HG03025 (cell line): Measurements from ENCODE around the gene TMCO1.
"Not testable (repeated sequence)": the region's sequence is repeated elsewhere in the genome, so short reads cannot be mapped to it uniquely, and the experiment has no call there.

ENCODE experiments used
- ATAC-seq: cut with Tn5 transposase; IDR thresholded peaks from one replicate; pipeline ENCODE4 v1.9.1; 2021; ENCODE audit warnings: mild to moderate bottlenecking, moderate library complexity; ENCODE audit not compliant: unreplicated experiment, low FRiP score

Gene TMCO1, protein sequence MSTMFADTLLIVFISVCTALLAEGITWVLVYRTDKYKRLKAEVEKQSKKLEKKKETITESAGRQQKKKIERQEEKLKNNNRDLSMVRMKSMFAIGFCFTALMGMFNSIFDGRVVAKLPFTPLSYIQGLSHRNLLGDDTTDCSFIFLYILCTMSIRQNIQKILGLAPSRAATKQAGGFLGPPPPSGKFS

GRCh38 chr1:165768513-165769394 is at the start of gene TMCO1:
TMCO1 (minus strand) TSS chr1:165768868; CDS start chr1:165768751, 117 bp downstream.
- ATAC-seq = peak; percentile 100

DNA sequence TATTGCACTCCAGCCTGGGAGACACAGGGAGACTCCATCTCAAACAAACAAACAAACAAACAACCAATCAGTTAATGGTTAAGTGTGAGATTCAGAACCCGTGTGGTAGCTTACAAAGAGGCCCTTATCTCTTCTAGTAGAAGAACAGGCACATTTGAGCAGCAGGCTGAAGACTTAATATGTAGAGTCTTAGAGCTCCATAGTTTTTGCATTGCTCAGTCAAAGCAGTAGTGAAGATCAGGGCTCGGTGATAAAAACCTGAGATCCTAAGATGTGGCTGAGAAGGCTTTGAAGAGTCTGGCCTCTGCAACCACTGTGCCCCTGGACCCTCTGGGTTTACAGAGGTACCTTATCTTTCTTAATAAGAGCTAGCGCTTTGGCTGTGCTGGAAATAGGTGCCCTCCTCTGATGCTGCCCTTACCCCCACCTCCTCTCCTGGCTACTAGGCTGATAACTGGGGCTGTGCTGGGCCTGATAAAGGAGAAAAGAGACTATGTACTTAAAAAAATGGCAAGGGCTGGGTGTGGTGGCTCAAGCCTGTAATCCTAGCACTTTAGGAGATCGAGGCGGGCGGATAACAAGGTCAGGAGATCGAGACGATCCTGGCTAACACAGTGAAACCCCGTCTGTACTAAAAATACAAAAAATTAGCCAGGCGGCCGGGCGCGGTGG is 48.3 kb upstream of the TMCO1 start:
- no peak for ATAC-seq

DNA sequence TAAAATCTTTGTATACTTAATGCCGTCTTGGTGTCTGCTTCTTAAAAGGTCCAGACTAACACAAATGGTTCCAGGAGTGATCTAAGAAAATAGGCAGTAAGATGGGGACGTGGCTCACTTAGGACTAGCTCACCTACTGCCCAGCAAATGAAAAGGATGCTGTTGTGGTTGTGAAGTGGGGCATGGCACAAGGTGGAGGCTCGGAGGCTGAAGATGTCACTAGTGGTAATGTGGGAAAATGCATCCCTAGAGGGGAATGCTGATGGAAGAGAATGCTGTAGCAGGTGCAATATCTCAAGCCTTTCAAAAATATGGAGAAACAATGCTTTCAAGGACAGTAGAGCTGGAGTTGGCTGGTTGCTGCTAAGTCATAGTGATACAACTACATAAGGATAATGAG is 47.5 kb upstream of the TMCO1 start:
- ATAC-seq = no peak

GRCh38 chr1:165815725-165816124 is 47.1 kb upstream of the TMCO1 start:
- ATAC-seq = no peak

- ATAC-seq = no peak
Measured at GRCh38 chr1:165807613-165808012, 38.9 kb upstream of the TMCO1 start.

DNA sequence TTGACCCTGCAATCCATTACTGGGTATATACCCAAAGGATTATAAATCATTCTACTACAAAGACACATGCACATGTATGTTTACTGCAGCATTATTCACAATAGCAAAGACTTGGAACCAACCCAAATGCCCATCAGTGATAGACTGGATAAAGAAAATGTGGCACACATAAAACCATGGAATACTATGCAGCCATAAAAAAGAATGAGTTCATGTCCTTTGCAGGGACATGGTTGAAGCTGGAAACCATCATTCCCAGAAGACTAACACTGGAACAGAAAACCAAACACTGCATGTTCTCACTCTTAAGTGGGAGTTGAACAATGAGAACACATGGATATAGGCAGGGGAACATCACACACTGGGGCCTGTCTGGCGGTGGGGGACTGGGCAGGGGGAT is 35.8 kb upstream of the TMCO1 start:
- not testable (repeated sequence) for ATAC-seq

DNA sequence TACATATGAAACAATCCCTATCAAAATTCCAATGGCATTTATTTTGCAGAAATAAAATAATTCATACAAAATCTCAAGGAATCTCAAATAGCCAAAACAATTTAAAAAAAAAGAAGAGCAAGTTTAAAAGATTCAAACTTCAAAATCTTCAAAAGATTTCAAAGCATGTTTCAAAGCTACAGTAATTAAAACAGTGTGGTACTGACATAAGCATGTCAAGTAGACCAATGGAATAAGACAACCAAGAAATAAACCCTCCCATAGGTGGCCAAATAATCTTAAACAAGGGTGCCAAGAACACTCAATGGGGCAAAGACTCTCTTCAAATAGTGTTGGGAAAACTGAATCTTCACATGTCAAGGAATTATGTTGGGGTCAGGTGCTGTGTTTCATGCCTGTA is 30.7 kb upstream of the TMCO1 start:
- ATAC-seq = no peak

DNA sequence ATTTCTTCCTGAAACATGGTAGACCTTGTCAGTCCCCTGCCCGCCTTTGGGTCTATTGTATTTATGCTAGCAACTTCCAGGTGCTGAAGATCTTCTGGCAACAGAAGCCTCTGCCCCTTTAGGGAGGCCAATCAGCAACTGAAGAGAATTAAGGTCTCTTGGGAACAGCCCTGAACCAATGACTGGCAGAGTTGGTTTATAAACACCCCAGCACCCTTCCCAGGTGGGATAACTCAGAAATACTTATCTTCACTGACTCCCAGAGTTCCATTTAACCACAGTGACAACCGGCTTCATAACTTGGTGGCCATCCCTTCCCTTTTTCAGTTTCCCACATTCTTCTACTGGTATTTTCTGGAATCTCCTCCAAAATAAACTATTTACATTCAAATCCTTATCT is 27.2 kb upstream of the TMCO1 start:
- ATAC-seq = no peak

DNA sequence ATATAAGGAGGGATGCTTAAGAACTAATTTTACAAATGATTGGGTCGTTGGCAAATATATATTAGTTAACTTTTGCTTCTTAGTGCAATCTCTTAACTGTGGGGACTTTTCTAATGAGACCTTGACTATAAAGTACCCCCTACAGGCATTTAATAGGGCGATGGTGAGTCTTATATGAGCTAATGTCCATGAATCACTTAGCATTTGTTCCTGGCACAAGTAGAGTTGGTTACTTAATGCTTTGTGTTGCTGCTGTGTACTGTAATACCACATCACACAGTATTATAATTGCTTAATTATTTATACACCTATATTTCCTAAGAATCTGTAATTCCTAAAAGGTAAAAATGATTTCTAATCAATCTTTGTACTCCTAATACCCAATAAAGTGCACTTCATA is 25.3 kb upstream of the TMCO1 start:
- no peak for ATAC-seq

DNA sequence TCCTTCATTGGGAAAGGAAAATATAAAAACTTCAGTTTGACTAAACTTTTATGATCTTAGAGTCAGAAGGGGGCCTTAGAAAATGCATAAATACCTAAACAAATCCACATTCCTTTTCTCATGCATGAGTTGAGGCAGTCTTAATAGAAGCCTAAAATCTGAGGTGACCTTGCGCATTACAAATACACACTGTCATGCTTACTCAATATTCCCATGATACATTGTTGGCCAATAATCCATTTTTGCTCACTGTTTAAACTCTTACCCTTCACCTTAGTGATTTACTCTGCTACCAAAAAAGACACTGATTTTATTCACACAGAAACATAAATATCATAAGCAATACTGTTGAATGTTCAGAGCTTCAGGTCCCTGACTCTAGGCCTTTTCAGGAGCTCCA is 19.1 kb upstream of the TMCO1 start:
- ATAC-seq = no peak

DNA sequence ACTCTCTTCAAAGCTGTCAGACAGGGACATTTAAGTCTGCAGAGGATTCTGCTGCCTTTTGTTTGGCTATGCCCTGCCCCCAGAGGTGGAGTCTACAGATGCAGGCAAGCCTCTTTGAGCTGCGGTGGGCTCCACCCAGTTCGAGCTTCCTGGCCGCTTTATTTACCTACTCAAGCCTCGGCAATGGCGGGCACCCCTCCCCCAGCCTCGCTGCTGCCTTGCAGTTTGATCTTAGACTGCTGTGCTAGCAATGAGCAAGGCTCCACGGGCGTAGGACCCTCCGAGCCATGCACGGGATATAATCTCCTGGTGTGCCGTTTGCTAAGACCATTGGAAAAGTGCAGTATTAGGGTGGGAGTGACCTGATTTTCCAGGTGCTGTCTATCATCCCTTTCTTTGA is 14.9 kb upstream of the TMCO1 start:
- not testable (repeated sequence) for ATAC-seq

DNA sequence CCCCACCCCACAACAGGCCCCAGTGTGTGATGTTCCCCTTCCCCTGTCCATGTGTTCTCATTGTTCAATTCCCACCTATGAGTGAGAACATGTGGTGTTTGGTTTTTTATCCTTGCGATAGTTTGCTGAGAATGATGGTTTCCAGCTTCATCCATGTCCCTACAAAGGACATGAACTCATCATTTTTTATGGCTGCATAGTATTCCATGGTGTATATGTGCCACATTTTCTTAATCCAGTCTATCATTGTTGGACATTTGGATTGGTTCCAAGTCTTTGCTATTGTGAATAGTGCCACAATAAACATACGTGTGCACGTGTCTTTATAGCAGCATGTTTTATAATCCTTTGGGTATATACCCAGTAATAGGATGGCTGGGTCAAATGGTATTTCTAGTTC is 9.5 kb upstream of the TMCO1 start:
- not testable (repeated sequence) for ATAC-seq

- no peak for ATAC-seq
Measured at GRCh38 chr1:165773324-165773965, 4.8 kb upstream of the TMCO1 start.

- ATAC-seq = no peak
Measured at GRCh38 chr1:165772739-165773138, 4.1 kb upstream of the TMCO1 start.

DNA sequence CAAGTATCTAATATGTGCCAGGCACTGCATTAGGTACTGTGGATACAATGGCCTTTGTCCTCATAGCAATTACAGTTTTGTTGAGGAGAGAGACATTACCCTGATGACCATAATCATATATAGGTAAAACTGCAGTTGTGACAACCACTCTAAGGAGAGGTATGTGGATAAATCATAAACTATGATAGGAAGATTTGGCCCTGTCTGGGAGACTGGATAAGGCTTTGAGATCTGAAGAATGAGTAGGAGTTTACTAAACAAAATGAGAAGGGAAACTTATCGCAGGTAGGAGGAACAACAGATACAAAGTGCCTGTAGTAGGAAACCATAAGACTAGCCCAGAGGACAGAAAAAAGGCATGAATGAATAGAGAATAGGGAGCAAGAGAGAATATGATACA is 4.4 kb downstream of the TMCO1 start:
- ATAC-seq = no peak

GRCh38 chr1:165763442-165763841 is 5.2 kb downstream of the TMCO1 start:
- ATAC-seq = no peak

DNA sequence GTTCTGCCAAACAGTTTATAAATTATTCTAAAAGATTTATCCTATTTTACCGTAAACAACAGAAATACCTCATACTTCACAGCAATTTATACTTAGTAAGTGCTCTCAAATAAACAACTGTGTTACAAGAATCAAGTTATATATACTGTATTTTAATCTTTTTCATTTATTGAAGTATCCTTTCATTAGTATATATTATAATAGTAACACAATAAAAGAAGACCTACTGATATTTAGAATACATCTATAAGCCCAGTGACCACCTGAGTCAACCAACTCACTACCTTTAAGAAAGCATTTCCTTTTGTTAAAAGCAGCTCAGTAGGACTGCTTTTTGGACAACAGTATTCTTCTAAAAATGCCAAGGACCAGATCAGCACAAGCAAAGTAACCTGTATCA is 5.9 kb downstream of the TMCO1 start:
- no peak for ATAC-seq

DNA sequence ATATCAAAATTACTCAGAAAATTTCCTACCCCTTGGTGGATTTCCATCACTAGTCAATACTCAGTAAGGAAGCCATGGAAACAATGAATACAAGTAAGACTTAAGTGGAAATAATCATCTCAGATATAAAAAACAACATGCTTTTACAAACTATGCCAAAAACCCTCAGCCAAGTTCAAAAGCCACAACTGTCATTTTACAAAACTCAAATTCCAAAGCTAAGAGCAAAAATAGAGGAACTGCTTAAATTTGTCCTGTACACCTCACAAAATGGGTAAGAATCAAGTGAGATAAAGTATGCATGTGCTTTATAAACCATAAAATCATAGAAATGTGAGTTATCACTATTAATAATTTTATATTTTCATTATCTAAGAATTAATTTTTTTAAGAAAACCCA is 9.6 kb downstream of the TMCO1 start:
- no peak for ATAC-seq

- no peak for ATAC-seq
Measured at GRCh38 chr1:165755393-165756010, 13.2 kb downstream of the TMCO1 start.

- peak; percentile 82 for ATAC-seq
Measured at GRCh38 chr1:165753934-165754333, 14.7 kb downstream of the TMCO1 start.

- no peak for ATAC-seq
Measured at GRCh38 chr1:165748550-165748949, 20.1 kb downstream of the TMCO1 start.
